ENCODE measurements around the gene PRX.
A peak's percentile ranks its signal among the peaks of the same experiment; 100 is the strongest.
"Not testable (repeated sequence)": the region's sequence is repeated elsewhere in the genome, so short reads cannot be mapped to it uniquely, and the experiment has no call there.

PRX gene

GRCh38 chr19:40414542-40415535, 1.7 kb upstream of the PRX start:
- DNase-seq = no peak

GRCh38 chr19:40412866-40413265, 312 bp downstream of the PRX start:
- DNase-seq = no peak

- no peak for DNase-seq
Observed at GRCh38 chr19:40411958-40412499, 1.1 kb downstream of the PRX start.

- no peak for DNase-seq
Observed at GRCh38 chr19:40411125-40411842, 1.9 kb downstream of the PRX start.

- DNase-seq = no peak
Observed at GRCh38 chr19:40410030-40410389, 3.2 kb downstream of the PRX start.

GRCh38 chr19:40408598-40408925, 4.6 kb downstream of the PRX start:
- not testable (repeated sequence) for DNase-seq

GRCh38 chr19:40407714-40408597, 5.2 kb downstream of the PRX start:
- no peak for DNase-seq

- peak; percentile 87 for DNase-seq
Observed at GRCh38 chr19:40403262-40403984, 9.8 kb downstream of the PRX start.

- peak; percentile 23 for DNase-seq
Observed at GRCh38 chr19:40400559-40400958, 12.6 kb downstream of the PRX start.

GRCh38 chr19:40398417-40399131, 14.6 kb downstream of the PRX start:
- DNase-seq = peak; percentile 21

- no peak for DNase-seq
Observed at GRCh38 chr19:40397568-40397906, 15.6 kb downstream of the PRX start.

GRCh38 chr19:40396886-40397567, 16.2 kb downstream of the PRX start:
- no peak for DNase-seq

GRCh38 chr19:40395956-40396355, 17.2 kb downstream of the PRX start:
- no peak for DNase-seq

GRCh38 chr19:40394816-40395210, 18.4 kb downstream of the PRX start:
- no peak for DNase-seq

- DNase-seq = no peak
Observed at GRCh38 chr19:40393894-40394815, 19.0 kb downstream of the PRX start.

GRCh38 chr19:40392894-40393517, 20.2 kb downstream of the PRX start:
- DNase-seq = no peak

GRCh38 chr19:40392123-40392522, 21.1 kb downstream of the PRX start:
- DNase-seq = no peak

- DNase-seq = no peak
Observed at GRCh38 chr19:40390084-40390742, 23.0 kb downstream of the PRX start, which contains the start of gene HIPK4. TSS of gene HIPK4 (minus strand) at chr19:40390181. CDS start at chr19:40389902, 279 bp downstream.
